GM19239 (cell line): ENCODE measurements around the gene GPR149.
A peak's percentile ranks its signal among the peaks of the same experiment; 100 is the strongest.
"Not testable (repeated sequence)": the region's sequence is repeated elsewhere in the genome, so short reads cannot be mapped to it uniquely, and the experiment has no call there.

Experiments
- DNase-seq: peaks from one replicate; pipeline ENCODE4 v3.0.0; 2011; ENCODE audit warnings: low spot score; ENCODE audit not compliant: insufficient read length
- FAIRE-seq: peaks from 2 replicates; lab custom pipeline; 2011; peaks lifted over from hg19 to GRCh38; lab: Jason Lieb, UNC

The GPR149 gene, protein sequence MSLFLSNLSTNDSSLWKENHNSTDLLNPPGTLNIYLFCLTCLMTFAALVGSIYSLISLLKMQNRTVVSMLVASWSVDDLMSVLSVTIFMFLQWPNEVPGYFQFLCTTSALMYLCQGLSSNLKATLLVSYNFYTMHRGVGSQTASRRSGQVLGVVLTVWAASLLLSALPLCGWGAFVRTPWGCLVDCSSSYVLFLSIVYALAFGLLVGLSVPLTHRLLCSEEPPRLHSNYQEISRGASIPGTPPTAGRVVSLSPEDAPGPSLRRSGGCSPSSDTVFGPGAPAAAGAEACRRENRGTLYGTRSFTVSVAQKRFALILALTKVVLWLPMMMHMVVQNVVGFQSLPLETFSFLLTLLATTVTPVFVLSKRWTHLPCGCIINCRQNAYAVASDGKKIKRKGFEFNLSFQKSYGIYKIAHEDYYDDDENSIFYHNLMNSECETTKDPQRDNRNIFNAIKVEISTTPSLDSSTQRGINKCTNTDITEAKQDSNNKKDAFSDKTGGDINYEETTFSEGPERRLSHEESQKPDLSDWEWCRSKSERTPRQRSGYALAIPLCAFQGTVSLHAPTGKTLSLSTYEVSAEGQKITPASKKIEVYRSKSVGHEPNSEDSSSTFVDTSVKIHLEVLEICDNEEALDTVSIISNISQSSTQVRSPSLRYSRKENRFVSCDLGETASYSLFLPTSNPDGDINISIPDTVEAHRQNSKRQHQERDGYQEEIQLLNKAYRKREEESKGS

DNA sequence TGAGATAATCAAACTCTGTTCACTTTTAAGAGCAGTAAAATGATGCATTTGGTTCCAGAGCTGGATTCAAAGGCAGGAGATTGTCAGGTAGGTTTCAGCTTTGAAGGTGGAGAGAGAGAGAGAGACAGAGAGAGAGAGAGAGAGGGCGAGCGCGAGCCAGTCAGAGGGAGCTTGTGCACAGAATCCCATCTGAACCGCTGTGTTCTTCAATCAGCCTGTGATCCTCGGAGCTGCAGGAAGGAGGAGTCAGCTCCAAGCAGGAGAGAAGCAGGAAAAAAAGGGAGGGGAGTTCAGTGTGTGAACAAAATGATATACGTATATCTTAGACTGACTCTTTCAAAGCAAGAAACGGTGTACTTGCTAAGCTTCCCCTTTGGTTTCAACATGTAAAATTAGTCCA, at the start of gene GPR149:
Gene GPR149 (minus strand): TSS at position 177 of the 400 bp plus-strand sequence. CDS start 575 bp downstream, outside the sequence.
- FAIRE-seq: no peak
- no peak for DNase-seq

DNA sequence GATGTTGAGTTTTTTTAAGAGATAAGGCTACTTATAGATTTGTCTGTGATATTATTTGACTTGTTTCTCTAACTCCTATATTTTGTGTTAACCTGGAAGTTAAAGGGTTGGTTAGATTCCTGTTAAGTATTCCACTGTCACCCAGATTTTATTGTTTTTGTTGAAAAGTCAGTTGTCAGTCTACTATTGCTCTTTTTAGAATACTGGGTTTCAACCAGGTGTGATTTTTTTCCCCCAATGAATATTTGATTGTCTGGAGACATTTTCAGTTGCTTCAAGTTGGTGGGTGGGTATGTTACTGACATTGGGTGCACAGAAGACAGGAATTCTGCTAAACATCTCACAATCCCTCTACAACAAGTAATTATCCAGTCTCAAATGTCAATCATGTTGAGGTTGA, 43.8 kb upstream of the GPR149 start:
- DNase-seq (no peak), FAIRE-seq (no peak)

DNA sequence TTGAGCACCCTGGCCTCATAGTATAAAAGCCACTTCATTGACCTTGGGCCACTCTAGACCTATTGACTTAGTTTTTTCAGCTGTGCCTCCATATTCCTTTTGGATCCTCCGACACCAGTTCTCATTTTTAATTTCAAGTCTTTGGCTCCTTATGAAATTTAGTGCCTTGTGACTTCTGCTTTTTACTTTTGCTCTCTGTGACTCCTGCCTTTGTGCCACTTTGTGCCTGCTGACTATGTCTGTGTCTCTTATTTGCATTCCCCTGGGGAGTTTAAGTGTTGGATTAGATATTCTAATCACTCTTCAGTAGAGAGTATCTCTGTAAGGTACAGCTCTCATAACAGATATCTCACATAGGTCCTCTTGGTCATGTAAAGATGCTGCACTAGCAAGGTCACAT, 39.6 kb upstream of the GPR149 start:
- FAIRE-seq (no peak), DNase-seq (no peak)

DNA sequence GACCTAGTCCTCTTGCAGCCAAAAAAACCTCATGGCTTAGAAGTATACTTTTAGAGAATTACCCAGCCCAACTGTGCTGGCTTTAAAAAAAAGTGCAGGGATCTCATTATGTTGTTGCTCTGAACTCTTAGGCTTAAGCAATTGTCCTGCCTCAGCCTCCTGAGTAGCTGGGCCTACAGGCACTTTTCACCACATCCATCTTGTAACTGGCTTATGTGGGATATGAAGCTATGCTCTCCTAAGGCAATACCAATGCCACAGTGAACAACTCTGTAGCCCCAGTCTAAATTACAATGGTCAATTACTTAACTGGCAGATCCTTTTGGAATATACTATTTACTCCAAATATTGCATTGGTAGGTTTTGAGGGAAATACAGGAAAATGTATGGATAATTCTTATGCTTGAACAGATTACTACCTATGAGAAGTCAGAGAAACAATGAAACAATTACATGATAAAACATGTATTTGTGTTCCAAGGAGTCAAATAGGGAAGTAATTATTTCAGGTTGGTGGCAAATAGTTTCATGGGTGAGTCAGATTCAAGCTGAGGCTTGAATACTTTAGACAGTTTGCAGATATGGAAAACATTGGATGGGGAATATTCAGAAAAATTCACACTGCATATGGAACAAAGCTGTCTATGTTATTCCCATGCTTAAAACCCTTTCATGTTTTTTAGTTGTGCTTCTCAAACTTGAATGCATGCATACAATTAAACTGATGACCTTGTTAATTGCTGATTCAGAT, 34.6 kb upstream of the GPR149 start:
- FAIRE-seq (no peak), DNase-seq (no peak)

DNA sequence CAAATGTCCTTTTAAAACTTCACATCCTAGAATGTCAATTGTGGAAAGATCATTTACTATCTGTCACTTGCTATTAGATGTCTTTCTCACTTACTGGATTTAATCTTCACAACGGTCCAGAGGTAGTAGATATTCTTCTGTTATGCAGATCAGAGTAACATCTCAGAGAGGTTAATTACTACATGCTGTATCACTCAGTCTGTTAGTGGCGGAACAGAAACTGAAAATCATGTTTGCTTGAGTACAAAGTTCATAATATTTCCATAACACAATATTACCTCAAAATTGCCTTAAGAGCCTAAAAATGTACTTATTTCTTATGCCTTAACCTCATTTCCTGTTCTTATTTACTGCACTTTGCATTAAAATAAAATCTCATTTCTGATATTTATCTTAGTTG, 28.6 kb upstream of the GPR149 start:
- no peak for FAIRE-seq
- no peak for DNase-seq

DNA sequence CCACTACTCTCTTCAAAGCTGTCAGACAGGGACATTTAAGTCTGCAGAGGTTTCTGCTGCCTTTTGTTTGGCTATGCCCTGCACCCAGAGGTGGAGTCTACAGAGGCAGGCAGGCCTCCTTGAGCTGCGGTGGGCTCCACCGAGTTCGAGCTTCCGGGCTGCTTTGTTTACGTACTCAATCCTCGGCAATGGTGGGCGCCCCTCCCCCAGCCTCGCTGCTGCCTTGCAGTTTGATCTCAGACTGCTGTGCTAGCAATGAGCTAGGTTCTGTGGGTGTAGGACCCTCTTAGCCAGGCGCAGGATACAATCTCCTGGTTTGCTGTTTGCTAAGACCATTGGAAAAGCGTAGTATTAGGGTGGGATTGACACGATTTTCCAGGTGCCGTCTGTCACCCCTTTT, 9.1 kb upstream of the GPR149 start:
- not testable (repeated sequence) for FAIRE-seq, DNase-seq

DNA sequence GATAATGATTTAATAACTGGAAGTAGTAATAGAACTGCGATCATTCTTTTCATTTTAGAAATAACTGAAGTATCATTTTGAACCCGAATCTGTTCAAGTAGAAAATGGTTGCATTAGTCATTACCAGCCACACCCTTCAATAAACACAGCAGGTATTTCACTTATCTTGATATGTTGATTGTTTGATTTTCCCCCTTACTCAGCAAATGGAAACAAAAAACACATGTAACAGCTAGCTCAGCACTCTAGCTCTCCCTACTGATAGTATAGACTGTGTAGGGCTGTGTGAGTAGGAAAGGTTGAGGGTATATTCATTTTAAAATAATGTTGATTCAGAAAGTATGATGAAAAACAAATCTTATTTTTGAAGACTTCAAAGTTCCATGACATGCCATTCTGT, 1.1 kb upstream of the GPR149 start:
- FAIRE-seq (no peak), DNase-seq (no peak)

DNA sequence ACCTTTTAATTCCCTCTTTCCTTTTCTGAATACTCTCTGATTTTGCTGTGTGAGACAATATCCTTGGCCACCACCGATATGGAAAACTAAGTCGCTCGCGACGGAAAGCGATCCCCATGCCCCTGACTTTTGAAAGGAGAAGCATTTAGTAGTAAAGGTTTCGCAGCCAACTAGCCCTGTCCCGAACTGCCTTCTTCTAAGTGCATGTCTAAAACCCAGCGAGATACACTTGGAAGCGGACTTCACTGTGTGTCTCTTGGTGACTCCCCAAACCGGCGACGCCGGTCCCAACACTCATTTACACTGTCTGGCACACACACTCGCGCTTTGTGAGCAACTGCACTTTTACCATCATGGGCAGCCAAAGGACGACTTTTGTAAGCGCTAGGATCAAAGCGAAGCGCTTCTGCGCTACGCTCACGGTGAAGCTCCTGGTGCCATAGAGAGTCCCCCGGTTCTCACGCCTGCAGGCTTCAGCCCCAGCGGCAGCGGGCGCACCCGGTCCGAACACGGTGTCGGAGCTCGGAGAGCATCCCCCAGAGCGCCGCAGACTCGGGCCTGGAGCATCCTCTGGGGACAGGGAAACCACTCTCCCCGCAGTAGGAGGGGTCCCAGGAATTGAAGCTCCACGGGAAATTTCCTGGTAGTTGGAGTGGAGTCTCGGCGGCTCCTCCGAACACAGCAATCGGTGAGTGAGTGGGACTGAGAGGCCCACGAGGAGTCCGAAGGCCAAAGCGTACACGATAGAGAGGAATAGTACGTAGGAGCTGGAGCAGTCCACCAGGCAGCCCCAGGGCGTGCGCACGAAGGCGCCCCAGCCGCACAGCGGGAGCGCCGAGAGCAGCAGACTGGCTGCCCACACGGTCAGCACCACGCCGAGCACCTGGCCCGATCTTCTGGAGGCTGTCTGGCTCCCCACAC, 1.4 kb downstream of the GPR149 start:
- DNase-seq: no peak
- no peak for FAIRE-seq

DNA sequence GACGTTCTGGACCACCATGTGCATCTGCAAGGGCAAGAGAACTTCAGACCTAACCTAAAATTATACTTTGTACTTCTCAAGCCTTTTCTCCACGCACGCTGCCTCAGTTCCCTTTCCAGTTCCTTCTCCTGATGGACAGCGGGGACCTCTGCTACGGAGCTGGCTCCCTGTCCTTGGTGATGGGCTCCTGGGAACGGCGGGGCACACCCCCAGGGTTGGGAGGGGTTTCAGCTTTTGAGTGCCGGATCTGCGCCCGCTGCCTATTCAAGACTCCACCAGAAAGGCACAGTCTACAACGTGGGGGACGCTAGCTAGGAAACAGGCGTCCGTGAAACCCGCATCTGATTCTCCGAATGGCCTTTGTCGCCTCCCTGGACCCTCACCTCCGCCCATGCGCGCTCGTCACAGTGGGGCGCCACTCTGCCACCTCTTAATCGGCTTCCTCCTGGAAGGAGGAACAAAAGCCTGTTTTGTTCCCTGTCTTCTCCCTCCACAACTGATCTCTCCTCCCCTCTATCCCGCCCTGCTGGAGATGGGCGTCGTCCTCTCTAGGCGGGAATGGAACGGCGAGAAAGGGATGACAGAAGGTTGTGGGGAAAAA, 2.2 kb downstream of the GPR149 start:
- FAIRE-seq (no peak), DNase-seq (no peak)

DNA sequence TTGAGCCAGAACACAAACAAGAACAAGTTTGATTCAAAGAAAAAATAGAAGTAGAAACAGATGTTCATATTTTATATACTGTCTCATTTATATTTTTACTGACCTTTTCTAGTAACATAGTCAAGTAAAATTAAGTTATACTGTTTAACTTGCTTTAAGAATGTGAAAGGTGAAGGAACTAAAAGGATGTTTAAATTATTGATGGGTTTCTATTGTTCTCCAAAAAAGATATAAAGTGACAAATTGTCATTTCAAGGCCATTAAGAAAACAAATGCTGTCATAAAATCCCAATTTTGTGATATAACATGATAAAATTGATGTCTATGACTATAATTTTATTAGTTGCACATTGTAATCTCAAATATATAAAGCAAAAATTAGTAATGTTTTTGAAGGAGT, 7.3 kb downstream of the GPR149 start:
- no peak for DNase-seq
- FAIRE-seq: no peak

DNA sequence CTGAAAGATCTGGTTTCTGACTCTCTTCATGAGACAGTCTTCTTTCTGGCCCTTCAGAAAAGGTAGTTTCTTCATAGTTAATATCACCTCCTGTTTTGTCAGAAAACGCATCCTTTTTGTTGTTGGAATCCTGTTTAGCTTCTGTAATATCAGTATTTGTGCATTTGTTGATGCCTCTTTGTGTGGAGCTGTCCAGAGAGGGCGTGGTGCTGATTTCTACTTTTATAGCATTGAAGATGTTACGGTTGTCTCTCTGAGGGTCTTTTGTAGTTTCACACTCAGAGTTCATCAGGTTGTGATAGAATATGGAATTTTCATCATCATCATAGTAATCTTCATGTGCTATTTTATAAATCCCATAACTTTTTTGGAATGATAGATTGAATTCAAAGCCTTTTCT, 8.9 kb downstream of the GPR149 start:
- FAIRE-seq (no peak), DNase-seq (no peak)

DNA sequence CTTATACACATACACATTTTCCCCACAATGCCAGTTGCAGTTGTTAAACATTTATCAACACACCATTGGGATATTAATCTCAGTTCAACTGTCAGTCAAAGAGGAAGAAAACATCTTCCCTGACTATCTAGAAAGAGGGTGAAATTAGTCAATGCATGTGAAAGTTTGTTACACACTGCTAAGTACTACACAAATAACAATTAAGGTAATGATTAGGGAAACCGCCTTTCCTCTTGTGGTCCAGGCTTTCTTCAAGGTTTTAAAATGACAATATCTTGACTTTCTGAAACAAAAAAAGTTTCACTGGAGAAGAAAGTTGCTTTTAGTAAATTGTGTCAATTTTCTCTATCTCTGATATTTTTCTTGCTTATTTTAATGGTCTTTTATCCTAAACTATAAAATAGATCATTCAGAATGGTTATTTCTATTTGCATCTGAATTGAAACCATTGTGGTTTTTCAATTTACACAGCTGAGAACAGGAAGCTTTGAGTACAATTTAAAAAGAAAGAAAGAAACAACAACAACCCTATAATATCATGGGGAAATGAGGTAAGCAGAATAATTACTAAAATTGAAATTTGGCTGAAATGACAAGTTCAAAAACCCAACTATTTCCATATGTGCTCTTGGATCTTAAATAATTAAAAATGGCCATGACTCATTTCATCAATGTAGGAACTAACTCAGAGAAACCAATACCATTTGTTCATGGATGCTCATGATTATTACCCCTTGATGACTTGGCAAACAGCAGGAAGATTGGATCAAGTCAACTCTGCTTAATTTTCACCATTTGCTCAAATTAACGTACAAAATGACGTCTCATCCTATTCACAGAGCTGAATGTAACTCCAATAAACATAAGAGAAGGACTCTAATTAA, 31.7 kb downstream of the GPR149 start:
- FAIRE-seq: peak; percentile 89

DNA sequence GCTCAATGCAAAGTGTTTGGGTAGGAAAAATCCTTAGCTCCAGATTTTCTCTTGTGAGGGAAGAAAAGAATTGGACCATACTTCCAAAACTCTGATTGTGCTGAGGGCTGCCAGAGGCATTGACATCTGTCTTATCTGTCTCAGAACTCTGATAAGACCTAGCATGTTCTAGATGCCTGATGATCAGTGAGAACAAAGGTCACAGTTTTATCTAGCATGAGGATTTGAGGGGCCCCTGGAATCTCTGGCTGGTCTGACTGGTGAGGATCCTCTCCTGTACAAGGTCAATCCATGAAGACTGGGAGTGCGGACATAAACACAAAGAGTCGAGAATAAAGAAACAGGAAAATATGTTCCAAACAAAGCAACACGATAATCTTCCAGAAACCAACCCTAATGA, 40.1 kb downstream of the GPR149 start:
- FAIRE-seq: no peak
- DNase-seq: no peak

More for the DNA sequence above, 31.7 kb downstream of the GPR149 start:
- no peak for DNase-seq

DNA sequence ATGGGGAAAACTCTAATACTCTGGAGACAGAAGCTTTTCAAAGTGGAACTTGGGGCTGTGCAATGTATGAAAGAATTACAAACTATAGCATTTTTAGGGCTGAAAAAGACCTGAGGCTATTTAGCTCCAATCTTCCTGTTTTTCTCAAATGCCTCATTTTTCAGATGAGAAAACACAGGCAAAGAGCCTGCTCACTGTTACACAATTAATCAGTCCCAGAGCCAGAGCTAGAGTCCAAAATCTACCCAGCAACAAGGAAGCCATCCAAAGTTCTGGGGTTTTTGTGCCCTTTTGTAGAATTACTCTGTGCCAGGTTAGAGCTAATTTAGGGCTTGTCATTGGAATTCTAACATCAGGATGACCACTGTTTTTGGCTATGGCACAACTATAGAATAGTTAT, 45.5 kb downstream of the GPR149 start:
- FAIRE-seq (no peak), DNase-seq (no peak)

DNA sequence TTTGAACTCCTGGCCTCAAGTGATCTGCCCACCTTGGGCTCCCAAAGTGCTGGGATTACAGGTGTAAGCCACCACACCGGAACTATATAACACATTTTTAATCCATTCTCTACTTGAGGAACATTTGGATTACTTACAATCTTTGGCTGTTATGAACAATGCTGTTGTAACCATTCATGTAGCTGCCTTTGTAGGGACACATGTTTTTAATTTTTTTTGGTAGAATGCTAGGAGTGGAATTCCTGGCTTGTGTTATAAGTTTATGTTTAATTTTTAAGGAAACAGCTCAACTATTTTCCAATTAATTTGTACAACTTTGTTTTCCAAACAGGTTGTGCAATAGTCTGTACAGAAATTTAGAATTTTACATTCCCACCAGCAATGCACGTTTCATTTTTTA, 51.7 kb downstream of the GPR149 start:
- DNase-seq (no peak), FAIRE-seq (no peak)

DNA sequence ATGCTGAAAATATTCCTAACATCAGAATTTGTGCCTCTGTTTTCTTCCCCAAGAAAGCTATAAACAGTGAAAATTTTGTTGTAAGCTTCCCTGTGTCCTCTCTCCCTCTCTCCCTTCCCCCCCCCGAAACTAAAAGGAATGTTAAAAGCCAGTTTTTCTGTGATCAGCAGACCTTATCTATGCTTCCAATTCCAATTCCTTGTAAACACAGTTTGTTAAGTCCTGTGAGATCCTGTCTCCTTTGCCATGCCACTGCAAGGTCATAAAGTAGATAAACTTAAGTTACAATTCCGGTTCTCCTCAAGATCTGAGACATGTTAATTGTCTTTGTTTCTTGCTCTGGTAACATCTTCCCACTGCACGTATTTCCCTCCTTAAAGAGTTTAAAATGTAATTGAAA, 62.8 kb downstream of the GPR149 start:
- DNase-seq (no peak), FAIRE-seq (no peak)

DNA sequence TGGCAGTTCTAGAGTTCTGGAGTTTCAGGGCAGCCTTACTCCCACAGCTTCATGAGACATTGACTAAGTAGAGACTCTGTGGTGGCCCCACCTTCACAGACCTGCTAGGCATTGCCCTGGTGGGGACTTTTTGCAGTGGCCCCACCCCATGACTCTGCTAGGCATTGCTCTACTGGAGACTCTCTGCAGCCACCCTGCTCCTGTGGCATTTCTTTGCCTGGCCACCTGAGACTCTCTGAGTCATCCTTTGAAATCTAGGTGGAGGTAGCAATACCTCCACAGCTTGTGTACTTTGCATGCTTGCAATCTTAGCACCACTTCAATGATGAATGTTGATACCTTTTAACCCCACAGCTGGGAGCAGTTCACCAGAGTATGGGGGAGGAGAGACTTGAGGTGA, 65.1 kb downstream of the GPR149 start:
- FAIRE-seq: no peak
- no peak for DNase-seq

DNA sequence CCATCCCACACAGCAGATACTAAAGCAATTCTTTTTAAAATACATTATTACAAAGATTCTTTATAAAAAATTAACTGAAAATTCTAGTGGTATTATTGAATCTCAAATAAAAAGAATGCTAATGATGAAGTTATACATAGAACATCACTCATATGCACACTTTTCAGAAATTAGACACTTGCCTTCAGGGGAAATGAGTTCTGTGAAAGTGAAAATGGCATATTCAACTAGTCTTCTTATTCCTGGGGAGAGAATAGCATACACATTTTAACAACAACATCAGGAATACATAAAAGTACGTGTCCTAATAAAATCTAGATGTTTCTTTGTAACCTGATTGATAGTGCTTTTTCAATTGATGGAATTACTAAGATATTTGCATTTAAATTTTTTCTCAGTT, 68.9 kb downstream of the GPR149 start:
- FAIRE-seq (no peak), DNase-seq (no peak)

DNA sequence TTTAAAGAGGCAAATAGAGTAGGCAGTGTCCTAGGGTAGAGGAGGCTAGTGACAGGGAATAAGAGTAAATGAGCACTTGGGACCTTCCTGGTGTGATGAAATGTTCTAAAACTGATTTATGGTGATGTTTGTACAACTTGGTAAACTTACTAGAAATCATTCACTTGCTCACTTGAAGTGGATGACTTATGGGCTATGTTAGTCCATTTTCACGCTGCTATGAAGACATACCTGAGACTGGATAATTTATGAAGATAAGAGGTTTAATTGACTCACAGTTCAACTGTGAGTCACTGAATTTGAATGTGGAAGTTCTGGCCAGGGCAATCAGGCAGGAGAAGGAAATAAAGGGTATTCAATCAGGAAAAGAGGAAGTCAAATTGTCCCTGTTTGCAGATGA, 74.0 kb downstream of the GPR149 start:
- no peak for FAIRE-seq

More for the DNA sequence above, 74.0 kb downstream of the GPR149 start:
- no peak for DNase-seq
